ENCODE data around the gene PRAMEF25. TPM values are rescaled to one million over a fixed set of nuclear protein-coding genes. Genes with fewer than 3 reads are reported as not detected.
"Not testable (repeated sequence)": the region's sequence is repeated elsewhere in the genome, so short reads cannot be mapped to it uniquely, and the experiment has no call there.

The PRAMEF25 gene
- polyA plus RNA-seq (ENCODE audit: insufficient read length in 4 of 4), result not detected

GRCh38 chr1:13070474-13070873 lies at the start of gene PRAMEF25:
TSS of gene PRAMEF25 (plus strand) at chr1:13070774. CDS start at chr1:13073694, 2,920 bp downstream.
- not testable (repeated sequence) for DNase-seq (ENCODE audit: low read depth in 4 of 4, low spot score in 3 of 4)

- DNase-seq (ENCODE audit: low read depth in 4 of 4, low spot score in 3 of 4), result not testable (repeated sequence)
These were observed 14.1 kb upstream of the PRAMEF25 start, which contains the start of gene PRAMEF27 for GRCh38 chr1:13056475-13056874. TSS of gene PRAMEF27 (minus strand) at chr1:13056575. CDS start at chr1:13053659, 2,916 bp downstream.

DNA sequence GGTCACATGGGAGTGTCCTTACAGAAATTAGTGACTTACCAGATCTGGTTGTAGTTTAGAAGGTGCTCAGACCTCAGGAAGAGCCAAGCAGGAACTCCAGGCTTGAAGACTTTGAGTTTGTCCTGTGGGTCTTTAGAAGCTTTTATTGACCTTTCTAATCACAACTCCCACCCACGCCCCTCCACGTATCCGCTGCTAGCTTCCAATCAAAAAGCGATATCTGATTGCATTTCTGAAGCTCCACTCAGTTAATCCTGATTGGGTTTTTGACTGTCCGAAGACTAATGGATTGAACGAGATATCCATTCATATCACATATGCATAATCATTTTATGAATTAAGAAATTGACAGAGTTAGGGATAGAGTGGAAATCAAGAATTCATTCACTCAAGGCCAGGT lies 46.2 kb downstream of the PRAMEF25 start, which contains the start of gene HNRNPCL2:
Gene HNRNPCL2, minus strand, starts transcription at position 101 of the 400 bp plus-strand sequence. CDS start 454 bp downstream, outside the sequence.
- not testable (repeated sequence) for DNase-seq (ENCODE audit: low read depth in 4 of 4, low spot score in 3 of 4)

Other genes starting within 250 kb of the PRAMEF25 start
- gene PRAMEF11, start 239.4 kb upstream of the PRAMEF25 start, polyA plus RNA-seq (ENCODE audit: insufficient read length in 4 of 4), result not detected
- under 1 TPM in 3 of 4 donors, not detected in 1; 0.24 to 0.40 (median 0.31) TPM for gene HNRNPCL1, start 222.1 kb upstream of the PRAMEF25 start, polyA plus RNA-seq (ENCODE audit: insufficient read length in 4 of 4)
- gene PRAMEF2, start 213.7 kb upstream of the PRAMEF25 start, polyA plus RNA-seq (ENCODE audit: insufficient read length in 4 of 4), result not detected
- not detected for gene PRAMEF4, start 184.6 kb upstream of the PRAMEF25 start, polyA plus RNA-seq (ENCODE audit: insufficient read length in 4 of 4)
- not detected for gene PRAMEF10, start 172.5 kb upstream of the PRAMEF25 start, polyA plus RNA-seq (ENCODE audit: insufficient read length in 4 of 4)
- not detected for gene PRAMEF7, start 154.2 kb upstream of the PRAMEF25 start, polyA plus RNA-seq (ENCODE audit: insufficient read length in 4 of 4)
- not detected for gene PRAMEF6, start 123.2 kb upstream of the PRAMEF25 start, polyA plus RNA-seq (ENCODE audit: insufficient read length in 4 of 4)
- not detected for gene PRAMEF27, start 14.2 kb upstream of the PRAMEF25 start, polyA plus RNA-seq (ENCODE audit: insufficient read length in 4 of 4)
- not detected for gene HNRNPCL3, start 10.0 kb upstream of the PRAMEF25 start, polyA plus RNA-seq (ENCODE audit: insufficient read length in 4 of 4)
- gene HNRNPCL2, start 46.1 kb downstream of the PRAMEF25 start, polyA plus RNA-seq (ENCODE audit: insufficient read length in 4 of 4), result under 1 TPM in 2 of 4 donors, not detected in 2; 0.27 to 0.28 TPM
- not detected for gene PRAMEF26, start 85.2 kb downstream of the PRAMEF25 start, polyA plus RNA-seq (ENCODE audit: insufficient read length in 4 of 4)
- gene HNRNPCL4, start 94.9 kb downstream of the PRAMEF25 start, polyA plus RNA-seq (ENCODE audit: insufficient read length in 4 of 4), result under 1 TPM in 2 of 4 donors, not detected in 2; 0.16 to 0.22 TPM
- not detected for gene PRAMEF9, start 101.1 kb downstream of the PRAMEF25 start, polyA plus RNA-seq (ENCODE audit: insufficient read length in 4 of 4)
- not detected for gene PRAMEF13, start 130.6 kb downstream of the PRAMEF25 start, polyA plus RNA-seq (ENCODE audit: insufficient read length in 4 of 4)
- gene PRAMEF18, start 155.4 kb downstream of the PRAMEF25 start, polyA plus RNA-seq (ENCODE audit: insufficient read length in 4 of 4), result not detected
- gene PRAMEF5, start 183.4 kb downstream of the PRAMEF25 start, polyA plus RNA-seq (ENCODE audit: insufficient read length in 4 of 4), result not detected
- gene PRAMEF8, start 214.4 kb downstream of the PRAMEF25 start, polyA plus RNA-seq (ENCODE audit: insufficient read length in 4 of 4), result not detected
- not detected for gene PRAMEF33, start 232.8 kb downstream of the PRAMEF25 start, polyA plus RNA-seq (ENCODE audit: insufficient read length in 4 of 4)
- gene PRAMEF15, start 244.8 kb downstream of the PRAMEF25 start, polyA plus RNA-seq (ENCODE audit: insufficient read length in 4 of 4), result not detected

Data from right renal pelvis (tissue), 4 donors.